Measurements from ENCODE around the gene MAP7D2. TPM values are rescaled to one million over a fixed set of nuclear protein-coding genes. Genes with fewer than 3 reads are reported as not detected.
"Not testable (repeated sequence)": the region's sequence is repeated elsewhere in the genome, so short reads cannot be mapped to it uniquely, and the experiment has no call there.

MAP7D2 gene
- total RNA-seq, 2 experiments from 2014 or later = 0.43 to 0.50 TPM

DNA sequence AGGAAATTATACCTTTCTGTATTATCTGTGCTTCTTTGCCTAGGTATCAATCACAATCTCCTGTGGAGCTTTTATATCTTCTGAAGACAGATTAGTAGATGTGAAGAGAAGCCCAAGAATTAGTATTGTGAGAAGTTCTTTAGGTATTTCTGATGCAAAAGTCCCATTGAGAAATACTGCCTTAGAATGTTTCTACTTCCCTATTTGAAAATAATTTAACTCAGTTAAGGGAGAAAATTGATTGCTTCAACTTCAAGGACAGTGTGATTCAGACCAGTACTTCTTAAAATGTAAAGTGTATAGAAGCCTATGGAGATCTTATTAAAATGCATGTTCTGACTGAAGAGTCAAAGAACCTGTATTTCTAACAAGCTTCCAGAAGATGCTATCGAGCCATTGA is 16.0 kb upstream of the MAP7D2 start:
- DNase-seq = no peak
- CTCF ChIA-PET = interaction anchor here (1.2 kb wide), 1 partner anchor 228 kb away, joined by 4 read pairs; no protein-coding TSS in a partner anchor
- Mint-ChIP-seq H3K36me3 (ENCODE audit: low read depth) (peaks cover 35% of the 10 kb centered on the region), H3K4me3 (no peak overlapping the region), H3K27me3 (no peaks in the 10 kb centered on the region), H3K4me1 (peaks cover 16% of the 10 kb centered on the region), H3K27ac (no peak overlapping the region), H3K9me3 (no peaks in the 10 kb centered on the region)
- POLR2A ChIA-PET = interaction anchor here (1.2 kb wide), 1 partner anchor 9 kb away, joined by 5 read pairs; the partner anchor contains the start of gene EIF1AX

DNA sequence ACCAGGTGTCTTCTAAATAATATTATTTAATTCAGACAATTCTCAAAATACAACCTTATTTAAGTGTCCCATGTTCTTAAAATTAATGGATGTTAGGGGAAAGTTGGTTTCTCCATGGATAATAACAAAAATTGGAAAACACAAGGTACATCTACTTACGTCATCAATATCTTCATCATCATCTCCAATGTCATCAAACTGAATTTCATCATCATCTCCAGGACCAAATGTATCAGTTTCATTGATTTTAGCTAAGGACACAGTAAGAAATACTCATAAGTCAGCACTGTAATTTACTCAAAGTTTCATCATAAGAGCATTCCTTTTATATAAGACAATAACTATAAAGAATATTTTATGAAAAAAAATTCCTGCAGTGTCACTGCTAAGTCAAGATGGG is 13.7 kb upstream of the MAP7D2 start:
- H3K36me3 Mint-ChIP-seq (ENCODE audit: low read depth) = peaks cover 18% of the 10 kb centered on the region
- H3K27ac Mint-ChIP-seq = no peak overlapping the region
- no peak for DNase-seq
- H3K4me3 Mint-ChIP-seq = no peak overlapping the region
- POLR2A ChIA-PET = interaction anchor here (1.7 kb wide), 1 partner anchor 9 kb away, joined by 5 read pairs; no protein-coding TSS in a partner anchor
- CTCF ChIA-PET = no interaction called here
- H3K9me3 Mint-ChIP-seq = no peaks in the 10 kb centered on the region
- no peaks in the 10 kb centered on the region for H3K4me1 Mint-ChIP-seq
- no peaks in the 10 kb centered on the region for H3K27me3 Mint-ChIP-seq

DNA sequence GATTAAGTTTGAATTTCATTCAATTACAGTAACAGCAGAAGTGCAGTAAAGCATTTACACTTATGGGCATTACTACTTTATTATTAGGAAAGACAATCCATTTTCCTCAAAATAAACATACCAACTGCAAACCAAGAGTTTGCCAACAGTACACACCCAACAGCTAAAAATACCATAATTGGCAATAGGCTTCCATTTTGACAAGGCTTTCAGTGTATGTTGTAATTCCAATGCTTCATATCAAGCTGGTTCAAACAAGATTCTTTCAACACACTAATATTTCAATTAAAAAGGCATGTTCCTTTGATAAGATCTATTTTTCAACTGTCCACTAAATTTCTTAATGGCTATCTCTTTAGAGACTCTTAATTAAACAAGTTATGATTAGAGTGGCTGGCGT is 12.8 kb upstream of the MAP7D2 start:
- Mint-ChIP-seq H3K36me3 (ENCODE audit: low read depth) (peaks cover 17% of the 10 kb centered on the region), H3K4me1 (no peaks in the 10 kb centered on the region), H3K27me3 (no peaks in the 10 kb centered on the region), H3K27ac (no peak overlapping the region), H3K4me3 (no peak overlapping the region), H3K9me3 (no peaks in the 10 kb centered on the region)
- POLR2A ChIA-PET = interaction anchor here (1.7 kb wide), 1 partner anchor 10 kb away, joined by 5 read pairs; no protein-coding TSS in a partner anchor
- no peak for DNase-seq
- CTCF ChIA-PET = no interaction called here

DNA sequence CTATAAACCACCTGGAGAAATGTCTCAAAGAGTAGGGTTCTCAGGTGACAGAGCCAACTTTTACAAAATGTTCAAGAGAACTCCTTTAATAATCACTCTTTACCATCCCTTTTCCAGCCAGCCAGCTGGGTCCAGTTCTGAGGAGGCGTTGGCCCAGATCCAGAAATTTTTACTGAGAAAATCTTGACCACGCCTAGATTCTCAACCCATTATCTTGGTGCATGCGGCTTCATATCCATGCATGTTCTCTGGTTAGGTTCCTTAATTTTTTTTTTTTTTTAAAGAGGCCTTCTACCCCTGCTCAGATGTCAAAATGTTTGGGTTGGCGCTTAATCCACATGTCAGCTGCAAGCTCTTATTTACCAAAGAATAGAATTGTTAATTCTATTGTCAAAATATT is 12.0 kb upstream of the MAP7D2 start:
- ChIA-PET CTCF (interaction anchor here (0.6 kb wide), 1 partner anchor 9 kb away, joined by 3 read pairs; no protein-coding TSS in a partner anchor), POLR2A (interaction anchor here (0.8 kb wide), 1 partner anchor 13 kb away, joined by 3 read pairs; the partner anchor contains the start of gene EIF1AX)
- Mint-ChIP-seq H3K27ac (no peak overlapping the region), H3K9me3 (no peaks in the 10 kb centered on the region), H3K36me3 (ENCODE audit: low read depth) (peaks cover 17% of the 10 kb centered on the region), H3K4me3 (no peak overlapping the region), H3K4me1 (no peaks in the 10 kb centered on the region), H3K27me3 (no peaks in the 10 kb centered on the region)
- no peak for DNase-seq

DNA sequence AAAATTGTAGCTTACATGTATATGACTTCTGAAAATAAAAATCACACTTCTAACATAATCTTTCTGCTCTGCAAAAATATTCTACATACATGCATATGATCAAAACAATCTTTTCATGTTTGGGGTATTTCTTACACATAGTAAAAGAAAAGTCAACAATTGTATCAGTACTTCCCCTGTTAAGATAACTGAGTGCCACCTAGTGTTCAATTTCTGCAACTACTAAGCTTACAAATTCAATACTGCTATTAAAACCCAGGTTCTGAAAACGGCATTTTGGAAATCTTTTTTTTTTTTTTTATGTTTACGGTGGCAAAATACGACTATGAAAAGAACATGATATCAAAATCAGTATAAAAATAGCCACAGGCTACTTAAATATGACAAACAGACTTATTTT is 10.7 kb upstream of the MAP7D2 start:
- H3K4me3 Mint-ChIP-seq, DNase-seq, POLR2A ChIA-PET, H3K27me3 Mint-ChIP-seq, H3K4me1 Mint-ChIP-seq, H3K27ac Mint-ChIP-seq, CTCF ChIA-PET, H3K9me3 Mint-ChIP-seq: not testable (repeated sequence)
- H3K36me3 Mint-ChIP-seq (ENCODE audit: low read depth) = peaks cover 17% of the 10 kb centered on the region

DNA sequence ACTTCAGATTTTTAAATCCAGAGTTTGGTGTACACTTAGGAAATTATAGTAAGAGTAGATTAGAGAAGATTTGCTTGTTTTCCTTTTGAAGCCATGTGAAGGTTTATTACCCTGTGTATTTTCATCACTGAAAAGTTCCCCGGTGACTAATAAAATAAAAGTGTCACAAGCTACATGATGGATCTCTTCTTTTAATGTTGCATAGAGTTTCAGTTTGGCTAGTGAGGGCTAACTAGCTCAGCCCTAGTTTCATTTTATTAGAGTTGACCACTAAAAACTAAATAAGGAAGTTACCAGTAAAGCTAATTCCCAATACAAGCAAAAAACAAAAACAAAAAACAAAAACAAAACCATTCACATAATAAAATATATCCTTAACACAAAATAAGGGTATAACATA is 10.1 kb upstream of the MAP7D2 start:
- H3K9me3 Mint-ChIP-seq, CTCF ChIA-PET, POLR2A ChIA-PET, DNase-seq, H3K27me3 Mint-ChIP-seq, H3K4me3 Mint-ChIP-seq, H3K27ac Mint-ChIP-seq, H3K4me1 Mint-ChIP-seq: not testable (repeated sequence)
- H3K36me3 Mint-ChIP-seq (ENCODE audit: low read depth) = peaks cover 16% of the 10 kb centered on the region

DNA sequence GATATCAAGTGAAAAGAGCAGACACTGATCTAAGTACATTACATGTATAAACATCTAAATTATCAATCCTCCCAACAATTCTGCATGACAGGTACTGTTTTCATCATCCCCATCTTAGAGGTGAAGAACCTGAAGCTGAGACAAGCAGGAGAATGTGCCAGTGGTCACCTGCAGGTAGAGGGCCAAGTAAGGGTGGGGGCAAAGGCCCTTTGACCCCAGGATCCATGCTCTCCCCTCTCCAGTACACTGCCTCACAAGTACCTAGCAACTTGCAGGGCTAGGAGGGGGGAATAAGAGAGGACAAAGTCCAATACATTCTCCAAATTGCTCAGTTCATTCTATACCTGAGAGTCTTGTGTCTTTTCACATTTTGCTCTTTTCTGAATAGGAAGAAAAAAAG is 8.3 kb upstream of the MAP7D2 start:
- Mint-ChIP-seq H3K4me3 (no peak overlapping the region), H3K4me1 (no peaks in the 10 kb centered on the region), H3K9me3 (no peaks in the 10 kb centered on the region), H3K27me3 (no peaks in the 10 kb centered on the region), H3K36me3 (ENCODE audit: low read depth) (peaks cover 8% of the 10 kb centered on the region), H3K27ac (no peak overlapping the region)
- ChIA-PET POLR2A (no interaction called here), CTCF (no interaction called here)
- no peak for DNase-seq

DNA sequence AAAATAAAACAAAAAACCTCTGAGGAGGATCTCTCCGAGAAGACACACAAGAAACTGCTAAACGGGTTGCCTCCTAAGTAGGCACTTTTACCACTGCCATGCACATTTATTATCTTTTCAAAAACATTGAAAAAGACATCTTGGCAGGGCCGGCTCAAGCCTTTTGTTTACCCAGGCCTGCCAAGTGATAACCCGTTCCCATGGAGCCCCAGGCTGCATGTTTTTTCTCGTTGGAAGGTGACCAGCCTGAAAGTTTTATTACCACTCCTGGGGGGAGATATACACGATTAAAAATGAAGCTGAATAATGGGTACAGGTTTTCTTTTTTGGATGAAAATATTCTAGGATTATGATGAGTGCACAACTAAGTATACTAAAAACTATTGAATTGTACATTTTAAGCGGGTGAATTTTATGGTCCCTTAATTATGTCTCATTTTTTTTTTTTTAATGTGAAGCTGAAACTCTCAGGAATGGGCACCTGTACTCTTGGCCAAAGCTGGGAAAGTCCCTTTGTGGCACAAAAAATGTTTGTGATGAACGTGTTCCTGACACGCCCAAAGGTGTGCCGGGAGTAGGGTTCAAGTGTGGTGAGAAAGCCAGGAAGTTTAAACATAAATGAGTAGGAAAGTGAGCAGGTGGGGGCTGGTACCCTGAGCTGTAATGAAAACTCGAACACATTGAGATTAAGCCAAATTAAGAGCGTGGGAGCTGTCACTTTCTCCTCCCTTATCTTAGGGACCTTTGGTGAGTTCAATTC is 1.5 kb upstream of the MAP7D2 start:
- H3K27ac Mint-ChIP-seq = no peak overlapping the region
- H3K4me1 Mint-ChIP-seq = peaks cover 13% of the 10 kb centered on the region
- ChIA-PET POLR2A (interaction anchor here (1.0 kb wide), 1 partner anchor 23 kb away, joined by 3 read pairs; the partner anchor contains the start of gene EIF1AX), CTCF (interaction anchor here (0.8 kb wide), 1 partner anchor 52 kb away, joined by 3 read pairs; no protein-coding TSS in a partner anchor)
- H3K9me3 Mint-ChIP-seq = no peaks in the 10 kb centered on the region
- peaks cover 17% of the 10 kb centered on the region for H3K27me3 Mint-ChIP-seq
- H3K4me3 Mint-ChIP-seq = no peak overlapping the region
- DNase-seq = no peak
- H3K36me3 Mint-ChIP-seq (ENCODE audit: low read depth) = no peaks in the 10 kb centered on the region

DNA sequence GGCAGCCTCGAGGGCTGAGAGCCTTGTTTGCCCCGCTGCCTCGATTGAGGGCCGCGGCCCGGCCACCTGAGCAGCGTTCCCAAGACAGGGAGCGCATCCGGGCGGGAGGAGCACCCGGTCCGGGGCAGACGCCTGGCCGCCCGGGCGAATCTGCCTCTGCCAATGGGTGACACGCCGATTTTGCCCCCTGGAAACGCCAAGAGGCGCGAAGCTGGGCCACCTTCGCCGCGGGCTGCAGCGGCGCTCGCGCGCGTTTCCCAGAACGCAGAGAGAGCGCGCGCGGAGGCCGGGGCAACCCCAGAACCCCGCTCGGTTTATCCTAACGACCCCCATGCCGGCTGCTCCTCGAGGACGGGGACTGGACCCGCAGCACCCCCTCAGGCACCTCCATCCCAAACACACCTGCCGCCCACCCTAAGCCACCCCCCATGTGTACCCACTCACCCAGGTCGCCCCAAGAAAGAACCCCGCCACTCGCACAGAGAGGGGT is 575 bp downstream of the MAP7D2 start:
- H3K4me1 Mint-ChIP-seq = peaks cover 13% of the 10 kb centered on the region
- H3K27me3 Mint-ChIP-seq = peaks cover 17% of the 10 kb centered on the region
- no peak for DNase-seq
- no peaks in the 10 kb centered on the region for H3K9me3 Mint-ChIP-seq
- CTCF ChIA-PET = no interaction called here
- no peak overlapping the region for H3K4me3 Mint-ChIP-seq
- POLR2A ChIA-PET = no interaction called here
- no peaks in the 10 kb centered on the region for H3K36me3 Mint-ChIP-seq (ENCODE audit: low read depth)
- no peak overlapping the region for H3K27ac Mint-ChIP-seq

DNA sequence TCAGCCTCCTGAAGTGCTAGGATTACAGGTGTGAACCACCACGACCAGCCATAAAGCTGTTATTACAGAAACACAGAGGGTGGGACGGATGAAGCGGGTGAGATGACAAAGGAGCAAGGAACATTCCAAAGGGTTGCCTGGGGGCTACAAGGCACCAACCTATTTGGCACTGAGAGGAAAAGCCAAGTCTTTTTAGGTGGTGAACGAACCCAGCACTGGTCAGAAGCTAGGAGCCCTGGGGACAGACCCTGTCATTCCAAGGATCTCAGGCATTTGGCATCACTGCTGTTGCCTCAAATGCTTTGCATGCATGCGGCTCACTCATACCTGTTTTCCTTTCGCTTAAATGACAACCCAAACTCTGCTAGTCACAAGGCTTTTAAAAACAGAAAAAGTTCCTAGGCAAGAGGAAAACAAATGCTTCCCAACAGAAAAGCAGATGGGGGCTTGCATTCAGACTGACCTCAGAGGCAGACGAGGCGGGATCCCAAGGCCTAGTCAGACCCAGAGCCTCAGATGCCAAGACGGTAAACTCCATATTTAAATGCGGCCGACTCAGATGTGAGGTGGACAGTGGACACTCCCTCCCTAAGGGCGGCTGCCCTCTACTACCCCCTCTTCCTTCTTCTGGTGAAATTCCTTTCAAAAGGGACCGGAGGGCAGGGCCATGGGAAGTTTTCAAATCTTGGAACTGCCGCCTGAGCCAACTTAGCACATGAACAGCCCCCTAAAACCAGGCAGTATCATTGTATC is 4.5 kb downstream of the MAP7D2 start:
- Mint-ChIP-seq H3K4me1 (peaks cover 8% of the 10 kb centered on the region), H3K36me3 (ENCODE audit: low read depth) (no peaks in the 10 kb centered on the region), H3K27ac (no peak overlapping the region), H3K4me3 (no peak overlapping the region), H3K9me3 (no peaks in the 10 kb centered on the region), H3K27me3 (peaks cover 14% of the 10 kb centered on the region)
- DNase-seq = no peak
- CTCF ChIA-PET = no interaction called here
- POLR2A ChIA-PET = no interaction called here

DNA sequence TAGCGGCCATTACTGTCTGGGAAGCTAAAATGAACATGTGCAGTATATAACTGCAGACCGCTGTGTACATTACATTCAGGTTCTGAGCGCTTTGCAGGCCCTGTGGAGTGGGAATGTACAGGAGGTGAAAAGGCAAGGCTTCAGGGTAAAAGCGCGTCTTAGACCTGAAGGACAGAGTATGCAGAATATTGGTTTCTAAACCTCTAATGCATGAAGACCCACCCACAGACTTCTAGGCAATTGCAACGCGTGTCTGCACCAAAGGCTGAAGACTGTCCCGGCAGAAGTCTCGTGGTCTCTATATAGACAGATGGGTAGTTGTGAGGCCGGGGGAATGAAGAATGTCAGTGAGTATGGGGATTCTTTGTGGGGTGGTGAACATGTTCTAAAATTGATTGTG is 5.4 kb downstream of the MAP7D2 start:
- CTCF ChIA-PET = no interaction called here
- no peak overlapping the region for H3K4me3 Mint-ChIP-seq
- peaks cover 10% of the 10 kb centered on the region for H3K27me3 Mint-ChIP-seq
- DNase-seq = no peak
- no peaks in the 10 kb centered on the region for H3K9me3 Mint-ChIP-seq
- H3K4me1 Mint-ChIP-seq = peaks cover 8% of the 10 kb centered on the region
- POLR2A ChIA-PET = no interaction called here
- H3K36me3 Mint-ChIP-seq (ENCODE audit: low read depth) = no peaks in the 10 kb centered on the region
- H3K27ac Mint-ChIP-seq = no peak overlapping the region

DNA sequence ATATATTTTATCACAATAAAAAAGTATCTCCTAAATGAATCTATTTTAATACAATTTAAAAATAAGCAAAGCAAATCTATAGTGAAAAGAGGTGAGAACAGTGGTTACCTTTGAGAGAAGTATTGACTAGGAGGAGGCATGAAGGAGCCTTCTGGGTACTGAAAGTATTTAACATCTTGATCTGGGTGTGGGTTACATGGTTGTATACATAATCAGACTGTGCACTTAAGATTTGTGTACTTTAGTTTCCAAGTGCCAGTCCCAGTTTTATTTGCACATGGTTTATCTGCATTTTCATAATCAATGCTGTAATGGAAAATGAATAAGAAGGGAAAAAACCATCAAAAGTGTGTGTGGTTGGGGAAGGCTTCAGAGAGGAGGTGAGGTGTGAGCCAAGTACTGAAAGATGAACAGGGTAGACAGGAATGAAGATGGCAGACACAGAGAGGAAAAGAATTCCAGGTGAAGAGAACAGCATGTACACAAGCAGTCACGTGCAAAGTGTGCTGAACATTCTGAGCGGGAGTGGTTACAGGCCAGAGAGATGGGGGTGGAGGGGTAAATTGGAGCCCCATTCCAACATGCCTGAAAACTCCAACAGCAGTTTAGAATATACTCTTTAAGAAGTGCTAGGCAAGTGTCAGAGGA is 14.6 kb downstream of the MAP7D2 start:
- no peak for DNase-seq
- no peak overlapping the region for H3K4me3 Mint-ChIP-seq
- no peak overlapping the region for H3K27ac Mint-ChIP-seq
- H3K36me3 Mint-ChIP-seq (ENCODE audit: low read depth) = no peaks in the 10 kb centered on the region
- H3K4me1 Mint-ChIP-seq = no peaks in the 10 kb centered on the region
- POLR2A ChIA-PET = no interaction called here
- H3K9me3 Mint-ChIP-seq = no peaks in the 10 kb centered on the region
- no peaks in the 10 kb centered on the region for H3K27me3 Mint-ChIP-seq
- CTCF ChIA-PET = no interaction called here

DNA sequence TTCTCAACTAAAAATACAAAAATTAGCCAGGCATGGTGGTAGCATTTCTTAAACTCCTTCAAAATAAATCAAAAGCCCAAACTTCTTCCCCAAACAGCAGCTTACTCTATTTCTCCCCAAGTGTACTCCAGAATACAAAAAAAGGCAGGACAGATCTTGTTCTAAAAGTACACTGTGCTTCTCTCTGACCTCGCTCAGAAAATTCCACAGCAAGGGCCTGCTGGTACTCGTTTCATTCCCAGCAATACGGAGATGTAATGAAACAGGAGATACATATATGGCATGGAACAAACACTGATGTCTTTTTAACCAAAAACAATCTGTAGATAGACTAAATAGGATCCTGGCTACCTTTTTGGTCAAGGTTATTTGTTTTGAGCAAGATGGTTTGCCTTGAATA is 25.2 kb downstream of the MAP7D2 start:
- Mint-ChIP-seq H3K4me1 (no peaks in the 10 kb centered on the region), H3K27ac (no peak overlapping the region), H3K27me3 (peaks cover 8% of the 10 kb centered on the region), H3K4me3 (no peak overlapping the region), H3K36me3 (ENCODE audit: low read depth) (no peaks in the 10 kb centered on the region), H3K9me3 (no peaks in the 10 kb centered on the region)
- POLR2A ChIA-PET = no interaction called here
- DNase-seq = no peak
- CTCF ChIA-PET = no interaction called here

Measured in activated CD4-positive, alpha-beta memory T cell treated with anti-CD3 and anti-CD28 coated beads, Interleukin-2, amount 10 ng/mL, durations not matched to agents 7 days and 5 days (primary cell).